Ishikawa (cell line): ENCODE results near the gene APLF.

Source experiments
- TCF12 ChIP-seq: IDR thresholded peaks from 2 replicates; pipeline ENCODE4 v1.6.1; 2012; ENCODE audit warnings: low read depth
- YY1 ChIP-seq: IDR thresholded peaks from 2 replicates; pipeline ENCODE4 v1.6.1; 2012; ENCODE audit warnings: low read depth
- TF ChIP-seq, protein P1 (sequence below): IDR thresholded peaks from 2 replicates; pipeline ENCODE4 v1.6.1; 2012

DNA sequence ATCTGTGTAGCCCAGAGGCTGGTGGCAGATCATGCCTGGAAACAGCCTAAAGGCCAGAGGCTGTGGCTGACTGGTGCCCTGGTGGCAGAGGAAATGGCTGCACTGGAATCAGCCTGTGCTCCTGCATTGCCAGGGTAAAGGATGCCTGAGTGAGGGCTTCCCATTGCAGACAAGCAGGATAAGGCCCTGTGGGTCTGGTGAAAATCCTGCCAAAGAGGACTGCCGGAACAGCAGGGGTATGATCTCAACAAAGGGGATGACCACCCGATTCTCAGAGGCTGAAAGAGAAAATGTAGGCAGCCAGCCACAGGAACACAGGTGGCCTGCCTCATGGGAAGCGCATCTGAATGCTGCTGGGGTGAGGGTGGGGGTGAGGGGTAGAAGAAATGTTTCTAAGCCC is 48.5 kb upstream of the APLF start:
- TF ChIP-seq TCF12 (no peak), YY1 (no peak)
- TF ChIP-seq, protein P1, sequence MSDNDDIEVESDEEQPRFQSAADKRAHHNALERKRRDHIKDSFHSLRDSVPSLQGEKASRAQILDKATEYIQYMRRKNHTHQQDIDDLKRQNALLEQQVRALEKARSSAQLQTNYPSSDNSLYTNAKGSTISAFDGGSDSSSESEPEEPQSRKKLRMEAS: no peak
